Measurements from ENCODE around the gene HMG20B. TPM values are rescaled to one million over a fixed set of nuclear protein-coding genes. Genes with fewer than 3 reads are reported as not detected.
A peak's percentile ranks its signal among the peaks of the same experiment; 100 is the strongest.

Gene HMG20B
- total RNA-seq, 1 donor from 2014 or later = 149 TPM

DNA sequence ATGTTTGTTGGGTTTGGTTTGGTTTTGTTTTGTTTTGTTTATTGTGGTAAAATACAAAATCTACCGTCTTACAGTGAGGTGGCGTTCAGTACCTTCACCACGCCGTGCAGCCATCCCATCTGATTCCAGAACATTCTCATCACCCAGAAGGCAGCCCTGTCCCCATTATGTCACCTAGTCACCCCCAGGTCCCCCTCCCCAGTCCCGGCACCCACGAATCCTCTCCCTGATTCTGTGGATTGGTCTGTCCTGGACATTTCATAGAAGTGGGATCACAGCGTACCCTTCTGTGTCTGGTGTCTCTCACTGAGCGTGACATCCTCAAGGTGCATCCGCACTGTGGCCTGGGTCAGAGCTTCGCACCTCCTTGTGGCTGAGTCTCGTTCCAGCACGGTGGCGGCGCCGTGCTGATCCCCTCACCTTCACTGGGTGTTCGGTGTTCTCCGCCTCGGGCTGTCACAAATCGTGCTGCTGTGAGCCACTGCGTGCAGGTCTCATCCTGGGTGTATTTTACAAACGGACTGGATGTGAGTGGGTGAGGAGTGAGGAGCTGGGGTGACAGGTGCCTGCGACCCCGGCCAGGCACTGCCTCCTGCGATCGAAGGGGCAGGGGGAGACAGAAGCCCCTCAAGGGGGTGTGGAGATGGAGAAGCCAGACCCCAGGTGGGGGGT is 34.4 kb upstream of the HMG20B start:
- DNase-seq (ENCODE audit: low spot score in 2 of 2) = no peak
- TF ChIP-seq, protein P1, sequence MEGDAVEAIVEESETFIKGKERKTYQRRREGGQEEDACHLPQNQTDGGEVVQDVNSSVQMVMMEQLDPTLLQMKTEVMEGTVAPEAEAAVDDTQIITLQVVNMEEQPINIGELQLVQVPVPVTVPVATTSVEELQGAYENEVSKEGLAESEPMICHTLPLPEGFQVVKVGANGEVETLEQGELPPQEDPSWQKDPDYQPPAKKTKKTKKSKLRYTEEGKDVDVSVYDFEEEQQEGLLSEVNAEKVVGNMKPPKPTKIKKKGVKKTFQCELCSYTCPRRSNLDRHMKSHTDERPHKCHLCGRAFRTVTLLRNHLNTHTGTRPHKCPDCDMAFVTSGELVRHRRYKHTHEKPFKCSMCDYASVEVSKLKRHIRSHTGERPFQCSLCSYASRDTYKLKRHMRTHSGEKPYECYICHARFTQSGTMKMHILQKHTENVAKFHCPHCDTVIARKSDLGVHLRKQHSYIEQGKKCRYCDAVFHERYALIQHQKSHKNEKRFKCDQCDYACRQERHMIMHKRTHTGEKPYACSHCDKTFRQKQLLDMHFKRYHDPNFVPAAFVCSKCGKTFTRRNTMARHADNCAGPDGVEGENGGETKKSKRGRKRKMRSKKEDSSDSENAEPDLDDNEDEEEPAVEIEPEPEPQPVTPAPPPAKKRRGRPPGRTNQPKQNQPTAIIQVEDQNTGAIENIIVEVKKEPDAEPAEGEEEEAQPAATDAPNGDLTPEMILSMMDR (IDR thresholded peaks at IDR 0.05) = no peak
- H3K4me3 ChIP-seq = no peak overlapping the region
- intact Hi-C loops (cut with DNase I) = no loop called here
- no peaks in the 10 kb centered on the region for H3K27me3 ChIP-seq
- H3K4me1 ChIP-seq = peaks cover 0 to 6% of the 10 kb centered on the region in 2 donors
- no peak overlapping the region for H3K27ac ChIP-seq
- peaks cover 0 to 3% of the 10 kb centered on the region in 2 donors for H3K9me3 ChIP-seq
- peaks cover 31 to 37% of the 10 kb centered on the region in 2 donors for H3K36me3 ChIP-seq

DNA sequence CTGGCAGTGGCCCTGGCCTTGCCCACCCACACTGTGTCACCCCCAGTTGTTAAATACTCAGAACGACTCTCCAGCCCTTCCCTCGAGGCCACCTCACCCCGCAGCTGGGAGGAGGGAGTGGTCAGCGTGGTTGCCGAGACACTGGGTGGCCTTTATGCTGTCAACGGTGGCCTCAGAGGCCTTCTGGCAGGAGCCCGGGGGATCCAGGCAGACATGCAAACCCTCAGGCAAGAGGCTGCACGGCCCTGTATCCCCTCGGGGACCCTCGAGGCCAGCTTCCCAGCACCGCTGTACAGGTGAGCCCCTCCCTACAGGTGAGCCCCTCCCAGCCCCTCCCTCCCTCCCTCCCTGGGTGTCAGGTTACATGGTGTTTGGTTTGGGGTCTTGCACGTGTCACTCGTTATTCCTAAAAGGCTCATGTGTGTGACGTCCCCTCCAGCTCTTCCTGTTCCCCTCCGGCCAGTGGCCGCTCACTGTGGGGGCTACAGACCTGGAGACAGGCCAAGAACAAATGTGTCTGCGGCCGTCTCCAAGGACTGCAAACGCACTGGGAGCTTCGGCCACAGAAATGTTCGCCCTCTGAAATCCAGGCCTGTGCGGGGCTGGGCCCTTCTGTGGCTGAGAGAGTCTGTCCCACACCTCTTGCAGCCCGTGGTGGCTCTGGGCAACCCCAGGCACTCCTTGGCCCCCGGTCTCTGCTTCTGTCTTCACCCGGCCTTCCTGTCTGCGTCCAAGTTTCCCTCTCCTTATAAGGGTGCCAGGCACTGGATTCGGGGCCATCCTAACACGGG is 33.6 kb upstream of the HMG20B start, which contains the start of gene TEKTIP1:
Gene TEKTIP1, plus strand, starts transcription at position 210 of the 791 bp plus-strand sequence. Its CDS starts 4 bp downstream, at position 214.
- Histone ChIP-seq H3K4me3 (no peak within 1 kb of the TSS), H3K36me3 (peaks cover 25 to 34% of the 10 kb centered on the region in 2 donors), H3K27me3 (no peaks in the 10 kb centered on the region), H3K4me1 (peaks cover 3 to 8% of the 10 kb centered on the region in 2 donors), H3K9me3 (peaks cover 0 to 3% of the 10 kb centered on the region in 2 donors), H3K27ac (no peak within 1 kb of the TSS)
- no peak for DNase-seq (ENCODE audit: low spot score in 2 of 2)
- intact Hi-C loops (cut with DNase I) = no loop called here
- TF ChIP-seq, protein P1 (IDR thresholded peaks at IDR 0.05) = no peak

DNA sequence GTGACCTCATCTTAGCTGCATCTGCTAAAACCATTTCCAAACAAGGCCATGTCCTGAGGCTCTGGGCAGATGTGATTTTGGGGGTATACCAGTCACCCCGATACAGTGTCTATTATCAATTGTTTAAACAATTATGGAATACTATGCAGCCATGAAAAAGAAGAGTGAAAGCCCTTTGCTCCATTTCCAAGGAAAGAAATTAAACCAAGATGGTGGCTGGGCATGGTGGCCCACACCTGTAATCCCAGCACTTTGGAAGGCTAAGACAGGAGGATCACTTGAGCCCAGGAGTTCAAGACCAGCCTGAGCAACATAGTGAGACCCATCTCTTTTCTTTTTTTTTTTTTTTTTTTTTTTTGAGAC is 33.0 kb upstream of the HMG20B start:
- peaks cover 19 to 34% of the 10 kb centered on the region in 2 donors for H3K36me3 ChIP-seq
- no peak for DNase-seq (ENCODE audit: low spot score in 2 of 2)
- intact Hi-C loops (cut with DNase I) = no loop called here

DNA sequence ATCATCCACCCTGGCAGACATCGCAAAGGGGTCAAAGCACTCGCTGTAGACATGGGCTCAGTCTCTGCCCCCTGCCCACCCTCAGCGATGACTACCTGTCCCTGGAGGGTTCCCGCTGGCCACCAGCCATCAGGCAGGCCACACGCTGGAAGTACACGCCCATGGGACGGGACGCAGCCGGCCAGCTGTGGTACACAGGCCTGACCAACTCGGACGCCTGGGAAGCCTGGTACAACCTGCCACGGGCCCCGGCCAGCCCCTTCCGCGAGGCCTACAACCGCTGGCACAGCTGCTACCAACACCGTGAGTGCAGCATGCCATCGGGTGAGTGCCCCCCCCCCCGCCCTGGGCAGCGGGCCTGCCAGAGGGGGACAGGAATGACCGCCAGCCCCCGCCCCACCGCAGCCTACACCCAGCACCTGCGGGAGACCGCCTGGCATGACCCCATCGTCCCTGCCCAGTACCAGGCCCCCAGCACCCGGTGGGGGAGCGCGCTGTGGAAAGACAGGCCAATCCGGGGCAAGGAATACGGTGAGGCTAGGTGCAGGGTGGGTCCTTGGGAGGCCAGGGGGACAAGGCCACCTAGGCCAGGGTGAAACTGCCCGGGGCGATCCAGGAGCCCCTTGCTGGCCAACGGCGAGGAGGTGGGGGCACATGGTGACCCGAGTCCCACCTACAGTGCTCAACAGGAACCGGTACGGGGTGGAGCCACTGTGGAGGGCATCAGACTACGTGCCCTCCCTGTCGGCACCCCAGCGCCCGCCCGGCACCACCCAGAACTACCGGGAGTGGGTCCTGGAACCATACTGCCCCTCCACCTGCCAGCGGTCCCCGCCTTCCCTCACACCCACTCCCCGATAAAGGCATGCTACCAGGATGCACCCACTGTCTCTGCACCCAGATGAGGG is 29.3 kb upstream of the HMG20B start:
- Histone ChIP-seq H3K27ac (peak overlapping the region; percentile 53 to 55), H3K9me3 (peaks cover 0 to 3% of the 10 kb centered on the region in 2 donors), H3K36me3 (peaks cover 11 to 25% of the 10 kb centered on the region in 2 donors), H3K4me1 (peaks cover 3 to 8% of the 10 kb centered on the region in 2 donors), H3K4me3 (no peak overlapping the region), H3K27me3 (no peaks in the 10 kb centered on the region)
- TF ChIP-seq, protein P1 (IDR thresholded peaks at IDR 0.05) = no peak
- DNase-seq (ENCODE audit: low spot score in 2 of 2) = peak in 1 of 2 donors; percentile 76
- intact Hi-C loops (cut with DNase I) = no loop called here

More for the DNA sequence above, 33.0 kb upstream of the HMG20B start:
- TF ChIP-seq, protein P1 (IDR thresholded peaks at IDR 0.05) = no peak
- H3K9me3 ChIP-seq = peaks cover 0 to 3% of the 10 kb centered on the region in 2 donors
- H3K4me1 ChIP-seq = peaks cover 3 to 8% of the 10 kb centered on the region in 2 donors
- H3K4me3 ChIP-seq = no peak overlapping the region
- H3K27me3 ChIP-seq = no peaks in the 10 kb centered on the region
- no peak overlapping the region for H3K27ac ChIP-seq

DNA sequence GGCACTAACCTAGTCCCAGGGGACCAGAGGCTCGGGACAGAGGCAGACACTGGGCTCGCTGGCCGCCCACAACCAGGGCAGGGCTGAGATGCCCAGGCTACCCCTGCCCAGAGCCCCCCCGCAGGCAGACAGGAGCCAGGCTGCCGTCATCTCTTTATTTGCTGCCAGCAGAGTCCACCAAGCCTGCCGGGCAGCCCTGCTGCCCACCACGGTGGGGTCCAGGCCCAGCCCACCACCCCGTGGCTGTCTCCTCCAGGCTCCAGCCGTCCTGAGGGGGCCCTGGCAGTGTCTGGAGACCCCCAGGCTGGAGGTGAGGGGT is 28.7 kb upstream of the HMG20B start:
- peak overlapping the region in 1 of 2 donors; percentile 53 for H3K27ac ChIP-seq
- peaks cover 11 to 25% of the 10 kb centered on the region in 2 donors for H3K36me3 ChIP-seq
- no peak for DNase-seq (ENCODE audit: low spot score in 2 of 2)
- H3K4me1 ChIP-seq = peaks cover 3 to 8% of the 10 kb centered on the region in 2 donors
- no peak overlapping the region for H3K4me3 ChIP-seq
- no peaks in the 10 kb centered on the region for H3K27me3 ChIP-seq
- peaks cover 0 to 3% of the 10 kb centered on the region in 2 donors for H3K9me3 ChIP-seq
- intact Hi-C loops (cut with DNase I) = no loop called here
- TF ChIP-seq, protein P1 (IDR thresholded peaks at IDR 0.05) = no peak
